ENCODE data around the gene ACAD8.

- TF ChIP-seq SMC3 (IDR thresholded peaks at IDR 0.05; ENCODE audit: low read depth, low read length) (no peak), CTCF (conservative IDR thresholded peaks at IDR 0.05; ENCODE audit: low read depth, low read length) (no peak), POLR2A (IDR thresholded peaks at IDR 0.05; ENCODE audit: low read depth, low read length) (no peak), ELK1 (IDR thresholded peaks at IDR 0.05; ENCODE audit: borderline replicate concordance, low read depth, low read length) (no peak), RFX5 (IDR thresholded peaks at IDR 0.05; ENCODE audit: low read depth, low read length) (no peak), CHD1 (IDR thresholded peaks at IDR 0.05; ENCODE audit: low read depth, low read length) (no peak), MXI1 (IDR thresholded peaks at IDR 0.05; ENCODE audit: borderline replicate concordance, low read depth, low read length) (no peak)
Observed at GRCh38 chr11:134250675-134251074, 2.7 kb upstream of the ACAD8 start.

Measured in IMR-90 (cell line).